ENCODE measurements around the gene RPL27A.

DNA sequence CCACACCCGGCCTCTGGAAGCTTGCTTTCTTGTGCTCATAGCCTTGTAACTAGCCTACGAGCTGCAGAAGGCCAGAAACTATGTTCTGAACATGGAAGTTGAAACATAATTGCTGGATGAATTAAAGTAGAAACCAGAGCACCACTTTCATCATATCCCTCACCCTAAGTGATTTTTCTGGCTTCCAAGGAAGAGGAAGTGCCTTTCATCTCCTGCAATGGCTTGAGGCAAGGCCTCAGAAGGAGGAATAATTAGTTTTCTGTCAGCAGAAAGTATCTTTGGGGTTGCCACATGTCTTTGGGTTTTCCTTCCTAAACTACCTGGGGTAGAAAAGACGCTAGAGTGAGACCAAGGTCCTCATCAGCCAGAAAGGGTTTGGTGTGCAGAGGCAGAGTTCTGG lies 14.5 kb downstream of the RPL27A start:
- TF ChIP-seq, protein P1, sequence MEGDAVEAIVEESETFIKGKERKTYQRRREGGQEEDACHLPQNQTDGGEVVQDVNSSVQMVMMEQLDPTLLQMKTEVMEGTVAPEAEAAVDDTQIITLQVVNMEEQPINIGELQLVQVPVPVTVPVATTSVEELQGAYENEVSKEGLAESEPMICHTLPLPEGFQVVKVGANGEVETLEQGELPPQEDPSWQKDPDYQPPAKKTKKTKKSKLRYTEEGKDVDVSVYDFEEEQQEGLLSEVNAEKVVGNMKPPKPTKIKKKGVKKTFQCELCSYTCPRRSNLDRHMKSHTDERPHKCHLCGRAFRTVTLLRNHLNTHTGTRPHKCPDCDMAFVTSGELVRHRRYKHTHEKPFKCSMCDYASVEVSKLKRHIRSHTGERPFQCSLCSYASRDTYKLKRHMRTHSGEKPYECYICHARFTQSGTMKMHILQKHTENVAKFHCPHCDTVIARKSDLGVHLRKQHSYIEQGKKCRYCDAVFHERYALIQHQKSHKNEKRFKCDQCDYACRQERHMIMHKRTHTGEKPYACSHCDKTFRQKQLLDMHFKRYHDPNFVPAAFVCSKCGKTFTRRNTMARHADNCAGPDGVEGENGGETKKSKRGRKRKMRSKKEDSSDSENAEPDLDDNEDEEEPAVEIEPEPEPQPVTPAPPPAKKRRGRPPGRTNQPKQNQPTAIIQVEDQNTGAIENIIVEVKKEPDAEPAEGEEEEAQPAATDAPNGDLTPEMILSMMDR (conservative IDR thresholded peaks at IDR 0.05 in 1 of 2, IDR thresholded peaks at IDR 0.05 in 1 of 2; ENCODE audit: low read depth in 1 of 2, low read length in 2 of 2), result no peak
- TF ChIP-seq EZH2 (IDR thresholded peaks at IDR 0.05; ENCODE audit: low read length, missing control alignments), result no peak

Measured in fibroblast of lung (primary cell).